LNCAP (cell line): ENCODE measurements around the gene RAB28.

Experiments used
- TF ChIP-seq, protein P1 (sequence below): fragments of 450-650 bp; IDR thresholded peaks from 2 replicates; pipeline ENCODE4 v1.5.1; 2017; ENCODE audit warnings: mild to moderate bottlenecking

The RAB28 gene

DNA sequence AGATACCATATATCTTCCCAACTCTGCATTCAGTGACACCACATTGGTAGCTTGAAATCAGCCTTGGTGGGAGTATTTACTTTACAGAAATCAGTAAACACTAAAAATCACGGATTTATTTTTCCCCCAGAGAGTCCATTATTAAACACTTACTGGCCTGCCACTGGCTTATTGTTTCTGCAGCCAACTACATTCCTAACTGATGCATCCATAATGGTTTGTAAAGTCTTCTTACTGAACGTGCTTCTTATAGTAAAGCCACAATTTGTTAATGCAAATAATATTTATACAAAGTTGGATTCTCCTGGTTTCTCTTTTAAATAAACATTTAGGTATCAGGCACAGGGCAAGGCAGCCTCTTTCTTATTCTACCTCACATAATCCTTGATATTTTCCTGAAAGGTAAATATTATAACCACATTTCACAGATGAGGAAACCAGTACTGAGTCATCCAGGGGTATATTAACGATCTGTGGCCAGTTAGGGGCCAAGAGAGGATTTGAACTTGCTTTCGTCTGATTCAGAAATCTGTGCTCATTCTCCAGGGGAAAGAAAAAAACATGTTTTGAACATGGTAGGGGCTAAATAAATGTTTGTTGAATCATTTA, 136.5 kb downstream of the RAB28 start:
- TF ChIP-seq, protein P1, sequence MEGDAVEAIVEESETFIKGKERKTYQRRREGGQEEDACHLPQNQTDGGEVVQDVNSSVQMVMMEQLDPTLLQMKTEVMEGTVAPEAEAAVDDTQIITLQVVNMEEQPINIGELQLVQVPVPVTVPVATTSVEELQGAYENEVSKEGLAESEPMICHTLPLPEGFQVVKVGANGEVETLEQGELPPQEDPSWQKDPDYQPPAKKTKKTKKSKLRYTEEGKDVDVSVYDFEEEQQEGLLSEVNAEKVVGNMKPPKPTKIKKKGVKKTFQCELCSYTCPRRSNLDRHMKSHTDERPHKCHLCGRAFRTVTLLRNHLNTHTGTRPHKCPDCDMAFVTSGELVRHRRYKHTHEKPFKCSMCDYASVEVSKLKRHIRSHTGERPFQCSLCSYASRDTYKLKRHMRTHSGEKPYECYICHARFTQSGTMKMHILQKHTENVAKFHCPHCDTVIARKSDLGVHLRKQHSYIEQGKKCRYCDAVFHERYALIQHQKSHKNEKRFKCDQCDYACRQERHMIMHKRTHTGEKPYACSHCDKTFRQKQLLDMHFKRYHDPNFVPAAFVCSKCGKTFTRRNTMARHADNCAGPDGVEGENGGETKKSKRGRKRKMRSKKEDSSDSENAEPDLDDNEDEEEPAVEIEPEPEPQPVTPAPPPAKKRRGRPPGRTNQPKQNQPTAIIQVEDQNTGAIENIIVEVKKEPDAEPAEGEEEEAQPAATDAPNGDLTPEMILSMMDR = no peak

DNA sequence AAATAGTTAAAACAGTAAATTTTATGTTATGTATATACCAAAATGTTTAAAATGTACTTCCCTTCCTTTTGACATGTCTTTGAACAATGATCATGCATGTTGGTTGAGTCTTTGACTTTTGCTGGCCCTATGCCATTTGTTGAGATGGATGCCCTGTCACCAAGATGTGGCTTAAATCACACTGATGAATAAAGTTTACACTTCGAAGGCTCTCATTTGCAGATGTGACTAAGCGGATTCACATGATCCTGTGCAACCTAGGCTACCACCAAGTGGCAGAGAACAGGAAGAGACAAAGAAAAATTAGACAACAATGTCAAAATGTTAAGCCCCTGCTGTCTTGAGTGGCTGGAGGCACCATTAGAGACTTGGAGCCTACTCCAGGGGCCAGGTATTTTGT, 139.9 kb downstream of the RAB28 start:
- TF ChIP-seq, protein P1 = no peak

DNA sequence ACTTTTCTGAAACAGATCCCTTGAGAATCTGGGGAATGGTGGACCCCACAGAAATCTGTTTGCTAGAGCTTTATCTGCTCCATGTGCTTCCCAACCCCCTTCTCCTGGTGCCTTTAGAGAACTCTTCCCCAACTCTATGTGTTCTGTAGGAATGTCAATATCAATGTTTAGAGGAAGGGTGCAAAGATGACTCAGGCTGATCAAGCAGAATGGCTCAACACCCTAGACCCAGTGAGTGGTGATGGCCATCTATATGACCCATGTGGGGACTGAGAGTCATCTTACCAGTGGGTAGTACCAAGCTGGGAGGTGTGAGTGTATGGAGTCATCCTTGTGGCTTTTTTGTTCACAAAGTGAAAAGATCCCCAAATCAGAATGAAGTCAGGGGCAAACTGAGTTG, 143.5 kb downstream of the RAB28 start:
- TF ChIP-seq, protein P1 = no peak

DNA sequence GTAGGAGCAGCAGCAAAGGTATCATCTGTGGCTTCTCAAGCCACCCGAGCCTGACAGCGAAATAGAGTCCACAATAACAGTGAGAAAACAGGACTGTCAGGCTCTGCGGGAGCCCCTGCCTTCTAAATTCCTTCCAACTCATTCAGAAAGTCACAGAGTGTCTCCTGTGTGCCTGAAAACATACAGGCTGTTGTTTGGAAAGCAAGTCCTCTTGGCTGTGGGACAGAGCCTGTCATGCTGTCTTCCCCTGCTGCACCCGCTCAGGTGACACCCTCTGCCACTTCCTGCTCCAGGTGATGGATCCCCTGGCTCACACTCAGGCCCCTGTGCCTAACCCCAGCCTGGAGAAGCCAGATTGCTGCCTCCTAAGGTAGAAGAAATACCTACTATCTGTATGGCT, 152.3 kb downstream of the RAB28 start:
- TF ChIP-seq, protein P1 = no peak

DNA sequence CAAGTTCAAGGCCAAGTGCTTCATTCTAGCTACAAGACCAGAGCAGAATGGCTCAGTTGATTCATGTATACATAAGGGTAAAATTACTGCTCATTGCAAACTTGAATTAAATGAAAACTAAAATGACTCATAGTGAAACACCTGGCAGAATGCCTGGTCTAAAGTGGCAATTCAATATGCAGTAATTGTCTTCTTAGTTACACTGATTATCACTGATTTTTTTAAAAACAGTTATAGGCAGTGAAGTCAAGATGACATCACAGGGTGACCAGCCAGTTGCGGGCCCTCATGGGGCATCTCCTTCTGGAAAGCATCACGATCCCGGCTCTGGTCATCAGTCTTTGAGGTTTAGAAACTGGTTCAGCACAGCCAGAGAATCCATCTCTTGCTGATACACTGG, 154.2 kb downstream of the RAB28 start:
- TF ChIP-seq, protein P1 = no peak

DNA sequence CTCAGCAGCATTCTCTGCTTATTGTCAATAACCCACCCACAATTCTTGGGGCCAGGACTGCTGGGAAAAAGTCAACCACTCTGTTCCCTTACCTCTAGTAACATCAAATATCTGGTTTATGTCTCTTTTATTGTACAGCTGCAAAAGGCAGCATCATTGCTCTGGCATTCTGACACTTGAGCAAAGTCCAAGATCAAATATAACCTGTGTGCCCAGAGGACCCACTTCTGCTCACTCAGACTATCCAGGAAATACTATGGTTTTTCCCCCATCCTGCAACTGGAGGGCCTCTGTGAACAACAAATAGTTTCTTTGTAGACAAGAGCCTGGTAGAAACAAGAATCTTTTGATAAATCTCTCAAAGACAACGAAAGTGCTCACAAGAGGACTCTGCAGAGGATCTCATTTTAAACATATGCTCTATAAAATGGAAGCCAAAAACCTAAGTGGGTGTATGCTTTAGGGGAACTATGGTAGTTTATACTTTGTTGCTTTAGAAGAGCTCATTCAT, 154.7 kb downstream of the RAB28 start:
- TF ChIP-seq, protein P1 = no peak

DNA sequence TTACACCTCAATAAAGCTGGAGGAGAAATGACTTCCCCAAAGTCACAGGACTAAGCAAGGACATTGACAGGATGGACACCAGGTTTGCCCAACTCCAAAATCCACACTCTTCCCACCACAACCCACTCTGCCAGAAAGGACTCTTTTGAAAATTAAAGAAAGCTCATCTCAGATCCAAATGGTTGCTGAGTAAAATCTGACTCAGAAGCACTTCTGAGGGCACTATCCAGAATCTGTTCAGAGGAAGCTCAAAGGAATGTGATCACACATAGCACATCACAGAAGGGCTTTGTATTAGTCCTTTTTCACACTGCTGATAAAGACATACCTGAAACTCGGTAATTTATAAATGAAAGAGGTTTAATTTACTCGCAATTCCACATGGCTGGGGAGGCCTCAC, 155.5 kb downstream of the RAB28 start:
- TF ChIP-seq, protein P1 = no peak

DNA sequence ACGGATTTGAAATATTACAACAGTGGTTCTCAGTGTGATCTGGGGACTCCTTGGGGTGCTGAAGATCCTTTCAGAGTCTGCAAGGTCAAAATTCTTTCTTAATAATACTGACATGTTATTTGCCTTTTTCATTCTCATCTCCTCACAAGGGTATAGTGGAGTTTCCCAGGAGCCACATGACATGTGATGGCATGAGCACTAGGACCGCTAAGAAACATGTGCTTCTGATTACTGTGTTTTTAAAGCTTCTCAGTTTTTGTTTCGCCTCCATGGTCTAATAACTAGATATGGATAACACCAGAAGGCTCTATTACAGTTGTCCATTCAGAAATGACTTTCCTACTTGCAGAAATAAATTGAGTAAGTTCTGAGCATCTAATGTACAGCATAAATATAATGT, 156.1 kb downstream of the RAB28 start:
- TF ChIP-seq, protein P1 = no peak
